HEK293T (cell line): ENCODE results near the gene SLC25A22.

Experiments
- BHLHE40 ChIP-seq: fragments of 450-650 bp; IDR thresholded peaks from 2 replicates; pipeline ENCODE4 v1.6.1; 2016; ENCODE audit warnings: mild to moderate bottlenecking, moderate library complexity, borderline replicate concordance
- FOXK2 ChIP-seq: fragments of 450-650 bp; IDR thresholded peaks from 2 replicates; pipeline ENCODE4 v1.6.1; 2016; ENCODE audit warnings: mild to moderate bottlenecking
- FOXM1 ChIP-seq: fragments of 450-650 bp; IDR thresholded peaks from 2 replicates; pipeline ENCODE4 v1.6.1; 2017; ENCODE audit warnings: mild to moderate bottlenecking, borderline replicate concordance
- SP1 ChIP-seq: fragments of 450-650 bp; IDR thresholded peaks from 2 replicates; pipeline ENCODE4 v1.6.1; 2017
- SUZ12 ChIP-seq: fragments of 450-650 bp; IDR thresholded peaks from 2 replicates; pipeline ENCODE4 v1.6.1; 2016; ENCODE audit warnings: mild to moderate bottlenecking
- TARDBP ChIP-seq: fragments of 450-650 bp; IDR thresholded peaks from 2 replicates; pipeline ENCODE4 v1.6.1; 2016

DNA sequence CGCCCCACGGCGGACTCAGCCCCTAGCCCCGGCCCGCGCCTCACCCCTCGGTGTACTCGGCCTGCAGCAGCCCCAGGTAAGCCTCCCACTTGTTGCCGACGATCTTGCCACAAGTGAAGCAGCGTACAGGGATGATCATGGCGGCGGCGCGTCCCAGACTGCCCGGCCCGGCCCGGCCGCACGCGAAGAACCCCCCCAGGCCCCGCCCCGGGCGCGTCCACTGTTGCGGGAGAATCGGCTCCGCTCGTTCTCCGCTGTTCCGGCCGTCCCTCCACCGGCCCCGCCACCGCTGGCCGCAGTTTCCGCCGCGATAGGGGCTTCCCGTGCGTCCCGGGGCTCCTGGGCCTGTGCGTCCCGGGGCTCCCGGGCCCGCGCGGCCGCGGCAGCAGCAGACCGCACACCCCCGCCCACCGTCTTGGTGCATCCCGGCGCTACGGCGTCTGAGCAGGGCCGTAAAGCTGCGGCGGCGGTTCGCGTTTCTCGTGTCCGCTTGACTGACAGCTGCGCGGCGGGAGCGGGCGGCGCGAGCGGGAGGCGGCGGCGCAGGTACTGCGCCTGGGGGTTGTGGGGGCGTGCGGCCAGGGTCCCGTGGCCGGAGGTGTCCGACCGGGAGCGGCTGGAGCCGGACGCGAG, 44.4 kb upstream of the SLC25A22 start, which contains the start of the genes POLR2L and TSPAN4:
- TF ChIP-seq SP1 (no peak), FOXM1 (peak; percentile 98), FOXK2 (no peak), TARDBP (no peak), SUZ12 (no peak), BHLHE40 (no peak)
